Brain microvascular endothelial cell (primary cell): Measurements from ENCODE around the gene SPATS1.

Experiments
- DNase-seq: peaks from one replicate; pipeline ENCODE4 v3.0.0-alpha.2; 2020
- H3K27ac ChIP-seq: fragments of 250-450 bp; sonication (Bioruptor Pico); 2 replicates; pipeline ENCODE4 v1.5.1; 2020; ENCODE audit warnings: mild to moderate bottlenecking, moderate library complexity
- H3K27me3 ChIP-seq: fragments of 250-450 bp; sonication (Bioruptor Pico); replicated peaks from 2 replicates; pipeline ENCODE4 v1.5.1; 2020; ENCODE audit warnings: mild to moderate bottlenecking
- H3K36me3 ChIP-seq: fragments of 250-450 bp; sonication (Bioruptor Pico); replicated peaks from 2 replicates; pipeline ENCODE4 v1.5.1; 2020; ENCODE audit warnings: mild to moderate bottlenecking
- H3K4me3 ChIP-seq: 2 replicates; pipeline ENCODE4 v1.5.1; 2011; ENCODE audit warnings: low read depth, mild to moderate bottlenecking, control low read depth, low read length, moderate library complexity
- in situ Hi-C: cut with HindIII; loops from 2 replicates; pipeline ENCODE4 v1.10.0; 2017; ENCODE audit warnings: low sequenced_read_pairs, low pct_ligation_motif_present
- TF ChIP-seq, protein P1 (sequence below): IDR thresholded peaks from 2 replicates; pipeline ENCODE4 v1.5.1; 2011; ENCODE audit warnings: low read depth, mild to moderate bottlenecking, moderate library complexity, low read length, control low read depth, inconsistent platforms; ENCODE audit errors: missing control alignments

SPATS1 gene

DNA sequence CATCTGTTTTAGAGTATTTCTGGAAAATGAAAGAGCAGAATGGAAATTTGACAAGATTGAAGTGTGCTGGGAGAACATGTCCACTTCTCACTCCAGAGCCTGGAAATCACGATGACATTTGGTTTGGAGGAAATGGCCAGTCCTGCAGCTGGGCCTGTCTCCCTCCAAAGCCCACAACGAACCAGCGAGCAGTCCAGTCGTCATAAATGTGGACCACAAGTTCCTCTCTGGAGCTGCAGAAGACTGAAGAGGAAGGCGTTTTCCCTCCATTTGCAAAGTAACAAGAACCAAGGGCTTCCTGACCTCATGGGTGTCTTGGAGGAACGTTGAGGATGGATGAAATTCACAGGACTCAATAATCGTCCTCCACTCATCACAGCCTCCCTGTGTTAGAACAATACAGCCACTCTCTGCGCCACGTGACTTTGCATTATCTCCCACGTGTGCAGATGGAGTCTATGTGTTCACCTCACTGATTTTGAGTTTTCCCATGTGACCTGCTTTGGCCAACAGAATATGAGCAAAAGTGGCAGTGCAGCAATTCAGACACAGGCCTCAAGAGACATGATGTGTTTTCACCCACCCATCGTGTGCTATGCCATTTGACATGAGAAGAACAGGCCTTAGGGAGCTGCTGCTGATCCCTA, 9.1 kb upstream of the SPATS1 start:
- Histone ChIP-seq H3K27me3 (peaks cover 16% of the 10 kb centered on the region), H3K36me3 (no peaks in the 10 kb centered on the region), H3K27ac (no peak overlapping the region), H3K4me3 (no peak overlapping the region)
- TF ChIP-seq, protein P1, sequence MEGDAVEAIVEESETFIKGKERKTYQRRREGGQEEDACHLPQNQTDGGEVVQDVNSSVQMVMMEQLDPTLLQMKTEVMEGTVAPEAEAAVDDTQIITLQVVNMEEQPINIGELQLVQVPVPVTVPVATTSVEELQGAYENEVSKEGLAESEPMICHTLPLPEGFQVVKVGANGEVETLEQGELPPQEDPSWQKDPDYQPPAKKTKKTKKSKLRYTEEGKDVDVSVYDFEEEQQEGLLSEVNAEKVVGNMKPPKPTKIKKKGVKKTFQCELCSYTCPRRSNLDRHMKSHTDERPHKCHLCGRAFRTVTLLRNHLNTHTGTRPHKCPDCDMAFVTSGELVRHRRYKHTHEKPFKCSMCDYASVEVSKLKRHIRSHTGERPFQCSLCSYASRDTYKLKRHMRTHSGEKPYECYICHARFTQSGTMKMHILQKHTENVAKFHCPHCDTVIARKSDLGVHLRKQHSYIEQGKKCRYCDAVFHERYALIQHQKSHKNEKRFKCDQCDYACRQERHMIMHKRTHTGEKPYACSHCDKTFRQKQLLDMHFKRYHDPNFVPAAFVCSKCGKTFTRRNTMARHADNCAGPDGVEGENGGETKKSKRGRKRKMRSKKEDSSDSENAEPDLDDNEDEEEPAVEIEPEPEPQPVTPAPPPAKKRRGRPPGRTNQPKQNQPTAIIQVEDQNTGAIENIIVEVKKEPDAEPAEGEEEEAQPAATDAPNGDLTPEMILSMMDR, result no peak
- no peak for DNase-seq
- in situ Hi-C loops, result no loop called here

DNA sequence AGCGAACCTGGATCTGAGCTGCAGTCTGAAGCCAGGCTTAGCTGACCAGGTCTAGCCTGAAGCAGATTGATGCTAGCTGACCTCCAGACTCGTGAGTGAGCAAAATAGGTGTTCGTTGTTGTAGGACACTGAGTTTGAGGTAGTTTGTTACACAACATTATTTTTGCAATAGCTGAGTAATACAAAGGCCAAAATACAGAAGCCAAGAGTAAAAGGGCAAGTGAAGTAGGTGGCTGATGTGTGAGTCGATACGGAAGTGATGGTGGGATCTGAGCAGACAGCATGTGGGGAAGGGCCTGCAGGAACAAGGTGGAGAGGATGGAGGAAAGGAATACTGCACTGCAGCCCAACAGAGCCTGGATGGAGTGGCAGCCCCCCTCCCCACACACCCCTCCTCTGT, 8.5 kb upstream of the SPATS1 start:
- no peak overlapping the region for H3K27ac ChIP-seq
- no peak for DNase-seq
- H3K4me3 ChIP-seq, result no peak overlapping the region
- in situ Hi-C loops, result no loop called here
- H3K36me3 ChIP-seq, result no peaks in the 10 kb centered on the region
- H3K27me3 ChIP-seq, result peaks cover 13% of the 10 kb centered on the region
- TF ChIP-seq, protein P1, result no peak

DNA sequence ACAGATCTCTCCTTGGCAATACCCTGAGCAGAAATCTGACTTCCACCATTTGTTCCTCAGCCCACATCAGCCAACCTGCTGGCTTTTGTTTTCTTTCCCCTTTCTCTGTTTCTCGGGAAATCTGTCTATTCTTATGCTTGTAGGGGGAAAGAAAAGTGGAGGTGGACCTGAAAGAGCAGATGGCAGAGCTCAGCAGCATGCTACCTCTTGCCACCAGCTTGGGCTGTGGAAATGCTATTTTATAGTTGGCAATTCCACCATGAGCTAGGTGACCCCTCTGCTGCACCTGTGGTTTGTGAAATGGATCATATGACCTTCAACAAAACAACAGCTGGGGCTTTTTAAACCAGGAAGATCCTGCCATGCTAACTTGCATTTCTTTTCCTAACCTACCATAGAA, 6.8 kb upstream of the SPATS1 start:
- Histone ChIP-seq H3K27me3 (peaks cover 2% of the 10 kb centered on the region), H3K27ac (no peak overlapping the region), H3K36me3 (no peaks in the 10 kb centered on the region), H3K4me3 (no peak overlapping the region)
- in situ Hi-C loops, result no loop called here
- TF ChIP-seq, protein P1, result no peak
- no peak for DNase-seq

DNA sequence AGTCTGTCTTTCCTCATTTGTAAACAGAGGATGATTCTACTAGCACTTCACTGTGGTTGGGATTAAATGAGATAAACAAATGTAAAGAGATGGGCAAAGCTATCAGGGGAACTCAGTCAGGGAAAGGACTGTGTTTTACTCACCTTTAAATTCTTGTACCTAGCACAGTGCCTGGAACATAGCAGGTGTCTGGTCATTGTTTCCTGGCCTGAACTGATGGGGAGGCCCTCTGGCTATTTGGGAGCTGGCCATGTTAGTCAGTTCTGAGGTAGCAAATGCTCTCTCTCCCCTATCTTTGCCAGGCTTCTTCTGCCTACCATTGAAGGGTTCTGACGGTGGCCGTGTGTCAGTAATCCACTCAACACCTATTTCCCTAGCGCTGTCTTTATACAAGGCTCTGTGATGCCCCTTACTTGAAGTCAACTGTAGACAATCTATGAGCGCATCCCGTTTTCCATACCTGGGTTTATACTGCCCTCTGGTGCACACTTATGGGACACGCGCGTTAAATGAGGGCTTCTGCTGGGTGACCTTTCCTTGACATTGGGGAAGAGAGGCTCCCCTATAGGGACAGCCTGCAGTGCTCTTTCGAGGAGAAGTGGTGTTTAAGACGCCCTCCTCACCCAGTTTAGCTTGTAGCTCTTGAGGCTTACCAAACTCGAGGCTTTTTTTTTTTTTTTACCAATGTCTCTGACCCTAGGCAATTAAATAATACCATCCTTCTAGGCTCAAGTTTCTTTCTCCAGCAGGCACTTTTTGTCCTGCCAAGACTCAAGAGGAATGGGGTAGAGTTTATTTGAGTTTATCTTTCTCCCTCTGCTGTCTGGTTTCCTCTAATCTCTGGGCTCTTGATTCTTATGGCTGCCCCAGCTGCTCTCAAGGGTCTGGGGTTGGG, 4.0 kb upstream of the SPATS1 start:
- in situ Hi-C loops, result no loop called here
- no peak overlapping the region for H3K27ac ChIP-seq
- TF ChIP-seq, protein P1, result peak; percentile 82
- H3K36me3 ChIP-seq, result no peaks in the 10 kb centered on the region
- peak; percentile 43 for DNase-seq
- H3K27me3 ChIP-seq, result peaks cover 18% of the 10 kb centered on the region
- no peak overlapping the region for H3K4me3 ChIP-seq

DNA sequence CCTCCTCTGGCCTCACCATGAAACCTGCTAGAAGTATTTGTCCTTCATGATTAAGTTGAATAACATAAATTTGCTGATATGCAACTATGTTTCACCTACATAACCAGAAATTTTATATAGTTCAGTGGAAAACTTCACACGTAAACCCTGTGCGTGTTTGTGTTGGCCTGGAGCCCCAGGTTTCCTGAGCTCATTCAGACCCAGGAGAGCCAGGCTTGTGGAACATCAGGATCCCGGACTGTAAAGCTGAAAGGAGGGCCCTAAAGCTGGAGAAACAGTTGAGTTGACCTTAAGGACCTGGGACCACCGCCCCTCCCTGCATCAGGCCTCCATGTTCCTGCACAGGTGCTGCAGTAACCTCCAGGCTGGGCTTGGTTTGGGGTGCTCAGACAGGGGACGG, 3.1 kb upstream of the SPATS1 start:
- TF ChIP-seq, protein P1, result no peak
- Histone ChIP-seq H3K4me3 (no peak overlapping the region), H3K27me3 (peaks cover 27% of the 10 kb centered on the region), H3K36me3 (no peaks in the 10 kb centered on the region), H3K27ac (no peak overlapping the region)
- DNase-seq, result no peak
- in situ Hi-C loops, result no loop called here
